Stimulated activated CD4-positive, alpha-beta T cell treated with anti-CD3 and anti-CD28 coated beads, Interleukin-1b, Interleukin-23, amount 100 ng/mL, for 48 hours (primary cell): Measurements from ENCODE around the gene SMIM26.
"Not testable (repeated sequence)": the region's sequence is repeated elsewhere in the genome, so short reads cannot be mapped to it uniquely, and the experiment has no call there.

Source experiments
- DNase-seq: peaks from one replicate; pipeline ENCODE4 v3.0.0-alpha.2; 2020

The SMIM26 gene

GRCh38 chr20:18566892-18567738 lies at the start of gene SMIM26:
TSS of gene SMIM26 (plus strand) at chr20:18567432. CDS start at chr20:18567479, 47 bp downstream.
- peak; percentile 94 for DNase-seq

- not testable (repeated sequence) for DNase-seq
These were observed 45.2 kb upstream of the SMIM26 start for GRCh38 chr20:18522066-18522465.

- DNase-seq = no peak
These were observed 44.2 kb upstream of the SMIM26 start for GRCh38 chr20:18523066-18523465.

- no peak for DNase-seq
These were observed 42.6 kb upstream of the SMIM26 start for GRCh38 chr20:18524646-18525045.

GRCh38 chr20:18526761-18527160 lies 40.5 kb upstream of the SMIM26 start:
- not testable (repeated sequence) for DNase-seq

- no peak for DNase-seq
These were observed 39.9 kb upstream of the SMIM26 start for GRCh38 chr20:18527339-18527738.

- no peak for DNase-seq
These were observed 39.4 kb upstream of the SMIM26 start for GRCh38 chr20:18527836-18528235.

- no peak for DNase-seq
These were observed 38.2 kb upstream of the SMIM26 start for GRCh38 chr20:18529041-18529440.

GRCh38 chr20:18532626-18533025 lies 34.6 kb upstream of the SMIM26 start:
- DNase-seq = no peak

GRCh38 chr20:18533491-18533890 lies 33.7 kb upstream of the SMIM26 start:
- no peak for DNase-seq

- DNase-seq = no peak
These were observed 33.1 kb upstream of the SMIM26 start for GRCh38 chr20:18533978-18534644.

- no peak for DNase-seq
These were observed 29.6 kb upstream of the SMIM26 start for GRCh38 chr20:18537651-18538050.

- no peak for DNase-seq
These were observed 25.5 kb upstream of the SMIM26 start for GRCh38 chr20:18541741-18542140.

GRCh38 chr20:18543216-18543615 lies 24.0 kb upstream of the SMIM26 start:
- no peak for DNase-seq

- DNase-seq = no peak
These were observed 23.3 kb upstream of the SMIM26 start for GRCh38 chr20:18543932-18544331.

GRCh38 chr20:18545566-18545965 lies 21.7 kb upstream of the SMIM26 start:
- DNase-seq = no peak

GRCh38 chr20:18548465-18548864 lies 18.8 kb upstream of the SMIM26 start:
- no peak for DNase-seq

GRCh38 chr20:18553746-18554145 lies 13.5 kb upstream of the SMIM26 start:
- DNase-seq = no peak

GRCh38 chr20:18567739-18568091 lies 483 bp downstream of the SMIM26 start:
- DNase-seq = no peak

GRCh38 chr20:18571009-18571408 lies 3.8 kb downstream of the SMIM26 start:
- DNase-seq = no peak

- no peak for DNase-seq
These were observed 4.3 kb downstream of the SMIM26 start for GRCh38 chr20:18571578-18571977.

GRCh38 chr20:18577942-18578341 lies 10.7 kb downstream of the SMIM26 start:
- DNase-seq = no peak

- no peak for DNase-seq
These were observed 11.3 kb downstream of the SMIM26 start for GRCh38 chr20:18578581-18578980.

- no peak for DNase-seq
These were observed 12.8 kb downstream of the SMIM26 start for GRCh38 chr20:18580012-18580411.
